ENCODE data around the gene AKAIN1. TPM values are rescaled to one million over a fixed set of nuclear protein-coding genes. Genes with fewer than 3 reads are reported as not detected.

Gene AKAIN1
- total RNA-seq, 1 donor from 2014 or later: not detected

- H3K9me3 Mint-ChIP-seq: peaks cover 3% of the 10 kb centered on the region
- TF ChIP-seq EZH2phosphoT487 (IDR thresholded peaks at IDR 0.05): no peak
- no peak for TF ChIP-seq EZH2 (IDR thresholded peaks at IDR 0.05)
- TF ChIP-seq CTCF (IDR thresholded peaks at IDR 0.05): no peak
- peak overlapping the region; percentile 72 for H3K4me3 Mint-ChIP-seq
- peaks cover 13% of the 10 kb centered on the region for H3K4me1 Mint-ChIP-seq
- Histone ChIP-seq H3K9ac (no peak overlapping the region), H3K79me2 (ENCODE audit: low read depth) (no peaks in the 10 kb centered on the region), H3K4me2 (peak overlapping the region; percentile 86), H3K4me3 (peak overlapping the region; percentile 49), H3K27me3 (peaks cover 99% of the 10 kb centered on the region), H3K36me3 (no peaks in the 10 kb centered on the region), H3F3A (ENCODE audit: low read depth) (peaks cover 14% of the 10 kb centered on the region), H3K9me3 (ENCODE audit: low read depth) (no peaks in the 10 kb centered on the region), H2AFZ (replicated peaks) (no peak overlapping the region), H3K27ac (no peak overlapping the region), H4K20me1 (ENCODE audit: low read depth) (peaks cover 37% of the 10 kb centered on the region), H3K4me1 (peaks cover 16% of the 10 kb centered on the region)
- H3K27me3 Mint-ChIP-seq (ENCODE audit: insufficient read depth, low read depth): peaks cover 42% of the 10 kb centered on the region
- no peak for DNase-seq (ENCODE audit: low spot score)
- H3K36me3 Mint-ChIP-seq: no peaks in the 10 kb centered on the region
- H3K27ac Mint-ChIP-seq: no peak overlapping the region
Measured at GRCh38 chr18:5197461-5197860, 404 bp upstream of the AKAIN1 start.

- Histone ChIP-seq H3K4me3 (peak overlapping the region; percentile 49), H3K9me3 (ENCODE audit: low read depth) (no peaks in the 10 kb centered on the region), H3K27ac (no peak overlapping the region), H2AFZ (replicated peaks) (peak overlapping the region; percentile 8), H3K4me2 (peak overlapping the region; percentile 86), H3K4me1 (peaks cover 16% of the 10 kb centered on the region), H3K27me3 (peaks cover 99% of the 10 kb centered on the region), H3K36me3 (no peaks in the 10 kb centered on the region), H3K9ac (no peak overlapping the region), H3K79me2 (ENCODE audit: low read depth) (no peaks in the 10 kb centered on the region), H3F3A (ENCODE audit: low read depth) (peaks cover 14% of the 10 kb centered on the region), H4K20me1 (ENCODE audit: low read depth) (peaks cover 37% of the 10 kb centered on the region)
- H3K36me3 Mint-ChIP-seq: no peaks in the 10 kb centered on the region
- DNase-seq (ENCODE audit: low spot score): peak; percentile 72
- TF ChIP-seq CTCF (IDR thresholded peaks at IDR 0.05): no peak
- peak; percentile 88 for TF ChIP-seq EZH2 (IDR thresholded peaks at IDR 0.05)
- TF ChIP-seq EZH2phosphoT487 (IDR thresholded peaks at IDR 0.05): peak; percentile 70
- H3K4me3 Mint-ChIP-seq: peak overlapping the region; percentile 80
- H3K27me3 Mint-ChIP-seq (ENCODE audit: insufficient read depth, low read depth): peaks cover 42% of the 10 kb centered on the region
- peaks cover 3% of the 10 kb centered on the region for H3K9me3 Mint-ChIP-seq
- H3K27ac Mint-ChIP-seq: no peak overlapping the region
- peaks cover 13% of the 10 kb centered on the region for H3K4me1 Mint-ChIP-seq
Measured at GRCh38 chr18:5196253-5197031, 615 bp downstream of the AKAIN1 start.

- Mint-ChIP-seq H3K9me3 (peaks cover 3% of the 10 kb centered on the region), H3K36me3 (no peaks in the 10 kb centered on the region), H3K27me3 (ENCODE audit: insufficient read depth, low read depth) (peaks cover 41% of the 10 kb centered on the region), H3K27ac (no peak overlapping the region), H3K4me1 (peaks cover 13% of the 10 kb centered on the region), H3K4me3 (peak overlapping the region; percentile 80)
- Histone ChIP-seq H3K27me3 (peaks cover 99% of the 10 kb centered on the region), H3K4me3 (peak overlapping the region; percentile 49), H3K9me3 (ENCODE audit: low read depth) (no peaks in the 10 kb centered on the region), H3K9ac (no peak overlapping the region), H3K4me1 (peaks cover 16% of the 10 kb centered on the region), H3K27ac (no peak overlapping the region), H3K36me3 (no peaks in the 10 kb centered on the region), H3K79me2 (ENCODE audit: low read depth) (no peaks in the 10 kb centered on the region), H3F3A (ENCODE audit: low read depth) (peaks cover 14% of the 10 kb centered on the region), H4K20me1 (ENCODE audit: low read depth) (peaks cover 37% of the 10 kb centered on the region), H2AFZ (replicated peaks) (no peak overlapping the region), H3K4me2 (peak overlapping the region; percentile 86)
- TF ChIP-seq EZH2 (IDR thresholded peaks at IDR 0.05) (no peak), EZH2phosphoT487 (IDR thresholded peaks at IDR 0.05) (no peak), CTCF (IDR thresholded peaks at IDR 0.05) (no peak)
- DNase-seq (ENCODE audit: low spot score): peak; percentile 3
Measured at GRCh38 chr18:5195656-5196055, 1.4 kb downstream of the AKAIN1 start.

Data from neural progenitor cell (in vitro differentiated cells).